ENCODE measurements around the gene PLAC8. TPM values are rescaled to one million over a fixed set of nuclear protein-coding genes. Genes with fewer than 3 reads are reported as not detected.

Gene PLAC8
- total and polyA plus RNA-seq, 2 of the 8 experiments (the other 6 are each of a cell fraction or from before 2014, with no cell fraction given), result 0.98 to 1.1 TPM

- TF ChIP-seq CHD7 (IDR thresholded peaks at IDR 0.05; ENCODE audit: insufficient replicate concordance, low read length) (no peak), CBX8 (IDR thresholded peaks at IDR 0.05; ENCODE audit: borderline replicate concordance, low read depth, low read length) (no peak), ASH2L (IDR thresholded peaks at IDR 0.05; ENCODE audit: low read length) (no peak), HDAC6 (IDR thresholded peaks at IDR 0.05; ENCODE audit: low read depth, low read length) (no peak), EP300 (IDR thresholded peaks at IDR 0.05; ENCODE audit: borderline replicate concordance in 1 of 2, low read depth in 2 of 2, low read length in 2 of 2) (no peak), BACH1 (IDR thresholded peaks at IDR 0.05; ENCODE audit: low read length) (no peak), GABPA (IDR thresholded peaks at IDR 0.05; ENCODE audit: borderline replicate concordance, insufficient read depth, low read length) (no peak), CBX5 (IDR thresholded peaks at IDR 0.05; ENCODE audit: low read depth, low read length) (no peak), POU5F1 (IDR thresholded peaks at IDR 0.05; ENCODE audit: low read depth, low read length) (no peak), TBP (IDR thresholded peaks at IDR 0.05; ENCODE audit: low read depth, low read length) (no peak), SIRT6 (IDR thresholded peaks at IDR 0.05; ENCODE audit: low read length) (no peak)
Measured at GRCh38 chr4:83124111-83124780, 9.7 kb upstream of the PLAC8 start (continued).
